Measurements from ENCODE around the gene RAG1. TPM values are rescaled to one million over a fixed set of nuclear protein-coding genes. Genes with fewer than 3 reads are reported as not detected.

The RAG1 gene
- total and polyA plus RNA-seq, 9 of the 15 experiments (the other 6 are each of a cell fraction or from before 2014, with no cell fraction given), result 0.49 to 2.5 (median 1.7) TPM

- peak; percentile 15 for TF ChIP-seq HDAC3 (IDR thresholded peaks at IDR 0.05; ENCODE audit: borderline replicate concordance, partially characterized antibody)
- no peak for TF ChIP-seq NR3C1 (CRISPR knock-in tag; IDR thresholded peaks at IDR 0.05)
- TF ChIP-seq E2F3 (CRISPR knock-in tag; IDR thresholded peaks at IDR 0.05), result no peak
- no peak for TF ChIP-seq RBM17 (IDR thresholded peaks at IDR 0.05; ENCODE audit: borderline replicate concordance, low read depth, low read length)
- no peak for TF ChIP-seq ZNF232 (CRISPR knock-in tag; IDR thresholded peaks at IDR 0.05)
- no peak for TF ChIP-seq KLF16 (IDR thresholded peaks at IDR 0.05)
- TF ChIP-seq FOXA3 (CRISPR knock-in tag; conservative IDR thresholded peaks at IDR 0.05 in 1 of 2, IDR thresholded peaks at IDR 0.05 in 1 of 2), result no peak
- TF ChIP-seq DPF2 (IDR thresholded peaks at IDR 0.05), result peak; percentile 41; the same call in 1 of the 2 replicates
- no peak for TF ChIP-seq NR2C2 (CRISPR knock-in tag; IDR thresholded peaks at IDR 0.05)
- peak; percentile 62; the same call in 1 of the 2 replicates for TF ChIP-seq NR2C2 (tag; IDR thresholded peaks at IDR 0.05)
- TF ChIP-seq NR2C1 (IDR thresholded peaks at IDR 0.05), result no peak
- TF ChIP-seq NR2C1 (tag; IDR thresholded peaks at IDR 0.05), result peak; percentile 60
- TF ChIP-seq MEF2D (tag; conservative IDR thresholded peaks at IDR 0.05; ENCODE audit: low read depth), result no peak
- TF ChIP-seq VEZF1 (CRISPR knock-in tag; IDR thresholded peaks at IDR 0.05), result peak; percentile 48; the same call in 1 of the 2 replicates
- no peak for TF ChIP-seq BCOR (IDR thresholded peaks at IDR 0.05)
- TF ChIP-seq KDM1A (IDR thresholded peaks at IDR 0.05), result no peak
- no peak for TF ChIP-seq CGGBP1 (CRISPR knock-in tag; IDR thresholded peaks at IDR 0.05)
- TF ChIP-seq RHOXF2B (CRISPR knock-in tag; conservative IDR thresholded peaks at IDR 0.05), result no peak
- 0 out of 4 replicates have a peak, but pooled peaks of 1 of the 2 experiments have one; percentile 18 for TF ChIP-seq RCOR1 (IDR thresholded peaks at IDR 0.05; ENCODE audit: borderline replicate concordance in 1 of 2, low read depth in 2 of 2, low read length in 2 of 2)
- no peak for TF ChIP-seq NR0B1 (IDR thresholded peaks at IDR 0.05; ENCODE audit: partially characterized antibody)
- TF ChIP-seq ATF1 (CRISPR knock-in tag; IDR thresholded peaks at IDR 0.05), result no peak
- peak; percentile 45; the same call in 1 of the 2 replicates for TF ChIP-seq ATF1 (tag; IDR thresholded peaks at IDR 0.05)
- TF ChIP-seq ZNF175 (CRISPR knock-in tag; IDR thresholded peaks at IDR 0.05; ENCODE audit: low read depth), result 0 out of 2 replicates have a peak, but pooled peaks have one; percentile 22
- TF ChIP-seq JUND (IDR thresholded peaks at IDR 0.05; ENCODE audit: borderline replicate concordance, low read depth, low read length), result peak; percentile 60
- TF ChIP-seq JUND (tag; IDR thresholded peaks at IDR 0.05; ENCODE audit: borderline replicate concordance, low read depth, low read length), result peak; percentile 79
Measured at GRCh38 chr11:36617543-36618362, 49.9 kb downstream of the RAG1 start (continued).

Data from K562 (cell line).